ENCODE data around the gene TROAP. TPM values are rescaled to one million over a fixed set of nuclear protein-coding genes. Genes with fewer than 3 reads are reported as not detected.
A peak's percentile ranks its signal among the peaks of the same experiment; 100 is the strongest.

TROAP gene
- total RNA-seq, 1 donor from 2014 or later: 0.66 TPM

DNA sequence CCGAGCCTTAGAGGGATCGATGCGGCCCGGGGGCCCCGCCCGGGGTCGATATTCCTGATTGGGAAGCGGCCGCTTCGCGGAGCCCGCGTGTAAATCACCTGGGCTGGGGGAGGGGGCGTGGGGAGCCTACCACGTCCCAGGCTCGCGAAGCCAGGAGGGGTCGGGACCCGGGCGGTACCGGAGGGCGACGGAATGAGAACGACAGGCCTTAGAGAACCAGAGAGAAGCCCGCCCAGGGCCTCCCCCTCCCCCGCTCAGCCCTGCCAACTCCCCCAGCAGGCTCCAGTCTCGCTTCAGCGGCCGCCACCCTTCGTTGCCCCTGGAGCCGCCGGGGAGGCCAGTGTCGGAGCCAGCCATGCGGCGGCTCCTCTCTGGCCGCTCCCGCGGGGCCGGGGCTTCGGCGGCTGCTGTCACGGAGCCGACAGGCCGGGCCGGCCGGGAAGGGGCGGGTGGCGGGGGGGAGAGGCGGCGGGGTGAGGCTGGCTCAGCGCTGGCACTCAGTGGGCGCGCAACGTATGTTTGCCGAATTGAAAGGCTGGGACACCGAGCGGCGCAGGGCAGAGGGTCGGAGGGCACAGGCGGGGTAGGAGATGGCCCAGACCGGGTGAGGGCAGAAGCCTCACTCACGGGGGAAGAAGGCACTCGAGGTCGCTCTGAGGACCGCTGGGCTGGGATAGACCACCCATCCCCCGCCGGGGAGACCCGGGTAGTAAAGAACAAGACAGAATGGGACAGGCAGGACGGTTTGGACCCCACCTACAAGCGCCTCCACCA lies 22.2 kb downstream of the TROAP start:
- Histone ChIP-seq H3K4me3 (peak overlapping the region; percentile 63), H3K4me1 (peaks cover 61% of the 10 kb centered on the region), H3K9me3 (replicated peaks) (no peaks in the 10 kb centered on the region), H3K36me3 (no peaks in the 10 kb centered on the region), H3K27ac (replicated peaks) (no peak overlapping the region), H3K27me3 (ENCODE audit: low read depth) (peaks cover 100% of the 10 kb centered on the region)
- intact Hi-C loops (cut with micrococcal nuclease): no loop called here
- DNase-seq: no peak
- TF ChIP-seq, protein P1, sequence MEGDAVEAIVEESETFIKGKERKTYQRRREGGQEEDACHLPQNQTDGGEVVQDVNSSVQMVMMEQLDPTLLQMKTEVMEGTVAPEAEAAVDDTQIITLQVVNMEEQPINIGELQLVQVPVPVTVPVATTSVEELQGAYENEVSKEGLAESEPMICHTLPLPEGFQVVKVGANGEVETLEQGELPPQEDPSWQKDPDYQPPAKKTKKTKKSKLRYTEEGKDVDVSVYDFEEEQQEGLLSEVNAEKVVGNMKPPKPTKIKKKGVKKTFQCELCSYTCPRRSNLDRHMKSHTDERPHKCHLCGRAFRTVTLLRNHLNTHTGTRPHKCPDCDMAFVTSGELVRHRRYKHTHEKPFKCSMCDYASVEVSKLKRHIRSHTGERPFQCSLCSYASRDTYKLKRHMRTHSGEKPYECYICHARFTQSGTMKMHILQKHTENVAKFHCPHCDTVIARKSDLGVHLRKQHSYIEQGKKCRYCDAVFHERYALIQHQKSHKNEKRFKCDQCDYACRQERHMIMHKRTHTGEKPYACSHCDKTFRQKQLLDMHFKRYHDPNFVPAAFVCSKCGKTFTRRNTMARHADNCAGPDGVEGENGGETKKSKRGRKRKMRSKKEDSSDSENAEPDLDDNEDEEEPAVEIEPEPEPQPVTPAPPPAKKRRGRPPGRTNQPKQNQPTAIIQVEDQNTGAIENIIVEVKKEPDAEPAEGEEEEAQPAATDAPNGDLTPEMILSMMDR (IDR thresholded peaks at IDR 0.05; ENCODE audit: borderline replicate concordance): no peak

DNA sequence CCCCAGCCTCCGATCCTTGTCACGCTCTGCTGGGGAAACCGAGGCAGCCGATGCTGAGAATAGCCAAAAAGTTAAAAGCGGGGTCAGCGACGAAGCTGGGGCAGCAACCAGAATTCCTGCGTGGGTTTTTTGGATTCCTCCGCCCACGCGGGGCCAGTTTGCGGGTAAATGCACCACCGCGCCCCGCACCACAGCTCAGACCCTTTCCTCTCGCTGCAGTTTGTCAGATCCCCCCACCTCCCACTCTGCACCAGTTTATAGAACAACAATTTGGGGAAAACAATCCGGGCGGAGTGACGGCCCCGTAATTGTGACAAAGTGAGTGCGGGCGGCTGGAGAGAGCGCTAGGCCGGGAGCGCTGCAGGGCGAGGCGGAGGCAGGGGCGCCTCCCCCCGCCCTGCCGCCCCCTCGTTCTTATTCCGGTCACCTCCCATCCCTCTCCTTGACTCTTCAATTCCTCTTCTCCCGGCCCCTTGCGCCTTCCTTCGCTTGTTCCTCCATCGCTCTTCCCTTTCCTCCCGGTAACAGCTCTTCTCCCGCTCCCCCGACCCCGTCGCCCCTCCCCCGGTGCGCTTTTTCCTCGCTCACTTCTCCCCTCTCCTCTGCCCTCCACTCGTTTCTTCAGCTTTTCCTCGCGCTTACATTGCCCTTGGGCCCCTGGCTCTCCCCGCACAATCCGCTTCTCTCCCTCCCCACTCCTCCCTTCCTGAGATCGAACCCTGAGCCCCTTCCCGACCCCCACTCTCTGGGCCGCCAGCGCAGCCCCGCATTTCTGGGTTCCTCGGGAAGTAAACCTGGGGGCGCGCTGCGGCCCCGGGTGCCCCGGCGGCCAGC lies 23.0 kb downstream of the TROAP start:
- TF ChIP-seq, protein P1 (IDR thresholded peaks at IDR 0.05; ENCODE audit: borderline replicate concordance): no peak
- intact Hi-C loops (cut with micrococcal nuclease): no loop called here
- Histone ChIP-seq H3K27me3 (ENCODE audit: low read depth) (peaks cover 100% of the 10 kb centered on the region), H3K4me3 (peak overlapping the region; percentile 63), H3K27ac (replicated peaks) (no peak overlapping the region), H3K4me1 (peaks cover 61% of the 10 kb centered on the region), H3K9me3 (replicated peaks) (no peaks in the 10 kb centered on the region), H3K36me3 (no peaks in the 10 kb centered on the region)
- DNase-seq: no peak

DNA sequence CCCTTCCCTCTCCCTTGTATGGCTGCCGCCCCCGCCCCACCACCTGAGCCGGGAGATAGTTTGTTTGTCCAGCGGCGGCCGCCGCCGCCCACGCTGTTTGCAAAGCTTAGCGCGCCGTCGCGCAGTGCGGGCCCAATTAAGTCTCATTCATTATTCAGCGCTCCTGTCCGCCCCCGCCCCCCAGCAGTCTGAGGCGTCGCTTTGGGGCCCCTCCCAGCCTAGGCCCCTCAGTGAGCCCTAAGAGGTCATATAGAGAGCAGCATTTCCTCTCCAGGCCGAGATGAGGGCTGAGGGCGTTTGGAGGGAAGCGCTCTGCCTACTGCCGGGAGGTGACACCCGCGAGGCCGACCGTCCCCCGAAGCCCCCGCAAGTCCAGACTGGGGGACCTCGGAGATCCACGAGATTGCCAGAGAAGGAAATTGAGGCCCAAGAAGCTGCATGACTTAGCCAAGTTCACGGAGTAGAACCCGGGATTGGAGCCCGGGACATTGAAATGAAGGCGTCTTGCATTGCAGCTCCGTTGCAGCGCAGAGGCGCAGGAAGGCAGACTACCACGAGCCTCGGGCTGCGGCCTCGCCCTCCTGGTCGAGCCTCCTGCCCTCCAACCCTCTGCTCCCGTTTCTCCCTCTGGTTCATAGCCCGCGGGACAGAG lies 23.7 kb downstream of the TROAP start, which contains the start of gene DNAJC22:
Gene DNAJC22, plus strand, starts transcription at position 230 of the 652 bp plus-strand sequence. CDS start 1,985 bp downstream, outside the sequence.
- no peak for DNase-seq
- intact Hi-C loops (cut with micrococcal nuclease): no loop called here
- H3K27me3 ChIP-seq (ENCODE audit: low read depth): peaks cover 100% of the 10 kb centered on the region

DNA sequence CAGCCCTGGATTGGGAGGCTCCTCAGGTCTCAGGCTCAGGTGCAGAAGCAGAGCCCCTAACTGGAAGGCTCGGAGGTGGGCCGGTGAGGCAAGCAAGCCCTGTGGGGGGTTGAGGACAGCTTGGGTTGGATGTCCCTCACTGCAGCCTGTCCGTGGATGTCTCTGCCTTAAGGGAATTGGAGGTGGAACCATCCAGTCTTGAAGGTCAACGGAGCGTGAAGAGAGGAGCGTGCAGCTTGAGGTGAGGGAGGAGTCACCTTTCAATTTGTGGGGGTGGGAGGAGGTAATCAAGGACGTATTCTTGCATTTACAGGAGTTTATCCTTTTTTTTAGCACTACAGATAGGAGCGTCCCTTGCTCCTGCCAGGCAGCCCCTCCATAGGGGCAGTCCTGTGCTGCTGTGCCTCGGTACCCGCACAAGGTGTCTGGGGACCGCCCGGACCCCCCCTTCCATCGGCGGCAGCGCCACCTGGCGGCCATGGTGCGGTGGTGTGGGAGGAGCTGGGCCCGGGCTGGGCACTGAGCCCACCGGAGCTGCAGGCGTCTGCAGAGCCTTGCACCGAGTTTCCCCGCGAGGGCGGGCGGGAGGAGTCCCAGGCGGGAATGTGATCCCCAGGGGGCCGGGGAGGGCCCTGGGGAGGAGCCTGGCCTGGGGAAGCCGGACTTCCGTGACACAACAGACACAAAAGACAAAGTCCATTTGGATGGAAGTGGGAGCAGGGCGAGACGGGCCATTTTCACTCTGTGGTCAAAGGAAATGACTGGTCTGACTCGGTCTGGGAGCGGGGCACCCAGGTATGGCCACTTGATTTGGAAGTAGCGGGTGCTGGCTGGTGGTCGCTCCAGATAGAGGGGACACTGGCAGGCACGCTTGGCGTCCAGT lies 24.5 kb downstream of the TROAP start:
- H3K4me3 ChIP-seq: peak overlapping the region; percentile 63
- peak; percentile 69 for DNase-seq
- no peak overlapping the region for H3K27ac ChIP-seq (replicated peaks)
- peaks cover 52% of the 10 kb centered on the region for H3K4me1 ChIP-seq
- H3K9me3 ChIP-seq (replicated peaks): no peaks in the 10 kb centered on the region
- TF ChIP-seq, protein P1 (IDR thresholded peaks at IDR 0.05; ENCODE audit: borderline replicate concordance): peak; percentile 98
- intact Hi-C loops (cut with micrococcal nuclease): no loop called here
- H3K27me3 ChIP-seq (ENCODE audit: low read depth): peaks cover 100% of the 10 kb centered on the region
- H3K36me3 ChIP-seq: no peaks in the 10 kb centered on the region

More for the DNA sequence above, 23.7 kb downstream of the TROAP start, which contains the start of gene DNAJC22:
- Histone ChIP-seq H3K4me3 (peak within 1 kb of the TSS; percentile 63), H3K36me3 (no peaks in the 10 kb centered on the region), H3K4me1 (peaks cover 60% of the 10 kb centered on the region), H3K27ac (replicated peaks) (no peak within 1 kb of the TSS), H3K9me3 (replicated peaks) (no peaks in the 10 kb centered on the region)
- TF ChIP-seq, protein P1 (IDR thresholded peaks at IDR 0.05; ENCODE audit: borderline replicate concordance): no peak

Data from left ventricle myocardium inferior (tissue), 1 donor.